AG04449 (cell line): ENCODE results near the gene LMO2.

Experiments used
- CTCF ChIA-PET: fragments of 350-600 bp; formaldehyde crosslinking; extraction: SDS; loops from one replicate; lab custom pipeline; 2021; ENCODE audit warnings: antibody characterized with exemption; lab: Yijun Ruan, JAX
- POLR2A ChIA-PET: fragments of 400-600, 350-600 bp; formaldehyde crosslinking; extraction: SDS; loops from one replicate; lab custom pipeline; 2020; ENCODE audit warnings: antibody characterized with exemption, inconsistent platforms; lab: Yijun Ruan, JAX
- DNase-seq: peaks from one replicate; pipeline ENCODE4 v3.0.0-alpha.2; 2010; ENCODE audit warnings: low read depth, low spot score
- H3K4me3 ChIP-seq: 2 replicates; pipeline ENCODE4 v1.5.1; 2011; ENCODE audit warnings: low read depth, mild to moderate bottlenecking, control low read depth, low read length
- CTCF ChIP-seq: IDR thresholded peaks from one replicate; pipeline ENCODE4 v1.5.1; 2011; ENCODE audit warnings: mild to moderate bottlenecking, moderate library complexity, low read length, control low read depth, inconsistent platforms; ENCODE audit not compliant: insufficient read depth; ENCODE audit errors: missing control alignments

The LMO2 gene

GRCh38 chr11:33857933-33858371, 33.9 kb downstream of the LMO2 start:
- no peak for DNase-seq
- H3K4me3 ChIP-seq, result no peak overlapping the region
- ChIA-PET CTCF (interaction anchor here (0.7 to 8.7 kb wide), 44 partner anchors 9 to 634 kb away, joined by 3 to 261 read pairs (median 5); partner anchors contain the start of genes ABTB2 and LMO2), POLR2A (no interaction called here)
- TF ChIP-seq CTCF, result peak; percentile 90

DNA sequence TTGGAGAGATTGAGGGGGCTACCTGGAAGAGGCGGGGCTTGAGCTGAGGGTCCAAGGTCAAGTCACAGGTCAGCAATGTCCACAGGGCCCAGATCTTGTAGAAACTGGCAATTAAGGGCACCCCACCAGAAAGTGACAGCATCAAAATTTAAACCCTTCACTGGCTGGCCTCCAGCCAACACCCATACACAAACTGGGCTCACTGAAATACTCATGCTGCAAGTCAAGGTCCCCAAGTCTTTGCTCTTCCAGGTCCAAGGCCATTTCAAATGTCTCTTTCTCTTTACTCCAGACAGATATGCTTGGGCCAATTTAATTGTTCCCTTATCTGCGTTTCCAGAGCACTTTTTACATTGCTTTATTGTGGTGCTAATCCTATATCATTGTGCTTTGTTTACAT, 36.4 kb downstream of the LMO2 start:
- CTCF ChIA-PET, result interaction anchor here (1.2 to 8.7 kb wide), 4 partner anchors 12 to 133 kb away, joined by 3 to 261 read pairs (median 28); no protein-coding TSS in a partner anchor
- TF ChIP-seq CTCF, result no peak
- DNase-seq, result no peak
- no peak overlapping the region for H3K4me3 ChIP-seq
- POLR2A ChIA-PET, result no interaction called here

DNA sequence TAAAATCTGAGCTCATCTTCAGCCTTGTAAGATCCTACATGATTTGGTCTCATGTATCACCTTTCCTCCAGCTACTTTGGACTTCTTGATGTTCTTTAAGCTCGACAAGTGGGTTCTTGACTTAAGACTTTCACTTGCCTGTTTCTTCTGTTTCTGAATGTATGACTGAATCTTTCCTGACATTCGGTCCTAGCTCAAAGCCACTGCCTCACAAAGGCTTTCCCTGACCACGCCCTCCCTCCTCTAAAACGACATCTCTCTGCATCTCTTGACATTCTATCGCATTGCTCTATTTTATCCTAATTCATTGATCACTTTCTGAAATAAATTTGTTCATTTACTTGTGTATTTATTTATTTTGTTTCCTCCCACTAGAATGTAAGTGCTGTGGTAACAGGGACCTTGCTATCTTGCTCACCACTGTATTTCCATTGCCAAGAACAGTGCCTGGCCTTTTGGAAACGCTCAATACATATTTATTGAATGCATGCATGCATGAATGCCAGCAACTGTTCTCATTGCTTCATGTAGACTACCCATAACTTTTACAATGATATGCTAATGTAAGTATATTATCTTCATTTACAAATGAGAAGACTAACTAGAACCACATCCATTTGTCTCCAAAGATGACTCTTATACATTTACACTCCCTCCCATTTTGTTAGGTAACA, 43.0 kb downstream of the LMO2 start:
- TF ChIP-seq CTCF, result no peak
- H3K4me3 ChIP-seq, result no peak overlapping the region
- POLR2A ChIA-PET, result no interaction called here
- DNase-seq, result no peak
- CTCF ChIA-PET, result interaction anchor here (0.7 to 3.6 kb wide), 5 partner anchors 9 to 122 kb away, joined by 3 to 23 read pairs (median 5); no protein-coding TSS in a partner anchor

DNA sequence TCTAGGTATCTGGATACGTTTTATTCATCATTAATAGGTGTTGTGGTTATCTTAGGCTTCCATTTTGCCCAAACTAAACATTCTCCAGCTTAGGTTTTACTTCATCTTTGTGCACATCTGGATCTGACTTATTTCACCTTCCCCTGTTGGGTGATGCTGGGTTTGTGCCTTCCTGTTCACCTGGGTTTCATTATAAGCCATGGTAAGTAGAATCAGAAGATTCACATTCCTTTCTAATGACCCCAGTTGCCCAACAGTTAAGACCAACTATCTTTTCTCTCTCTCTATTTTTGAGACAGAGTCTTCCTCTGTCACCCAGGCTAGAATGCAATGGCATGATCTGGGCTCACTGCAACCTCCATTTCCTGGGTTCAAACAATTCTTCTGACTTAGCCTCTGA, 44.6 kb downstream of the LMO2 start:
- DNase-seq, result no peak
- POLR2A ChIA-PET, result no interaction called here
- CTCF ChIA-PET, result interaction anchor here (1.4 to 3.6 kb wide), 2 partner anchors 11 to 150 kb away, joined by 4 to 23 read pairs; no protein-coding TSS in a partner anchor
- H3K4me3 ChIP-seq, result no peak overlapping the region
- no peak for TF ChIP-seq CTCF

- CTCF ChIA-PET, result interaction anchor here (1.6 to 2.7 kb wide), 2 partner anchors 9 to 13 kb away, joined by 4 to 14 read pairs; no protein-coding TSS in a partner anchor
- DNase-seq, result no peak
- TF ChIP-seq CTCF, result no peak
- H3K4me3 ChIP-seq, result no peak overlapping the region
- POLR2A ChIA-PET, result no interaction called here
These were observed 47.6 kb downstream of the LMO2 start for GRCh38 chr11:33844236-33844635.

- POLR2A ChIA-PET, result no interaction called here
These were observed 48.9 kb downstream of the LMO2 start for GRCh38 chr11:33843018-33843417.

More at GRCh38 chr11:33843018-33843417, 48.9 kb downstream of the LMO2 start:
- no peak for TF ChIP-seq CTCF
- DNase-seq, result no peak
- CTCF ChIA-PET, result interaction anchor here (0.6 to 2.7 kb wide), 7 partner anchors 8 to 154 kb away, joined by 3 to 14 read pairs (median 4); no protein-coding TSS in a partner anchor
- H3K4me3 ChIP-seq, result no peak overlapping the region
